HEK293 (cell line): ENCODE measurements around the gene LRRTM4.

Experiments used
- CTCF ChIA-PET: fragments of 350-600 bp; formaldehyde crosslinking; extraction: SDS; loops from one replicate; lab custom pipeline; 2021; ENCODE audit warnings: antibody characterized with exemption; lab: Yijun Ruan, JAX
- POLR2A ChIA-PET: fragments of 300-600 bp; formaldehyde crosslinking; extraction: SDS; loops from one replicate; lab custom pipeline; 2020; ENCODE audit warnings: antibody characterized with exemption, inconsistent platforms; lab: Yijun Ruan, JAX
- H3K27ac ChIP-seq: fragments of 200-500 bp; sonication (Bioruptor generic); 2 replicates; pipeline ENCODE4 v1.5.1; 2014; ENCODE audit warnings: low read depth, low read length, control low read depth, inconsistent platforms; ENCODE audit errors: extremely low read depth
- H3K36me3 ChIP-seq, 2 experiments: fragments of 200-500 bp in 1 of 2; sonication (Bioruptor generic) in 1 of 2; 1 replicate in 1 of 2; 2 replicates in 1 of 2; pipeline ENCODE4 v1.5.1; 2014 to 2017; ENCODE audit warnings: inconsistent platforms in 2 of 2, low read length in 2 of 2; ENCODE audit not compliant: control insufficient read depth in 2 of 2, insufficient read depth in 1 of 2
- H3K4me1 ChIP-seq: fragments of 200-500 bp; sonication (Bioruptor generic); 2 replicates; pipeline ENCODE4 v1.5.1; 2014; ENCODE audit warnings: mild to moderate bottlenecking, low read length, inconsistent platforms; ENCODE audit not compliant: control insufficient read depth, insufficient read depth
- H3K4me3 ChIP-seq: 2 replicates; pipeline ENCODE4 v1.5.1; 2011; ENCODE audit warnings: low read depth, mild to moderate bottlenecking, control low read depth, low read length, moderate library complexity
- H3K9me3 ChIP-seq: fragments of 200-500 bp; sonication (Bioruptor generic); 2 replicates; pipeline ENCODE4 v1.5.1; 2014; ENCODE audit warnings: low read depth, low read length, inconsistent platforms; ENCODE audit not compliant: control insufficient read depth, insufficient read depth
- KLF8 ChIP-seq: fragments of 450-650 bp; formaldehyde crosslinking; IDR thresholded peaks from 2 replicates; pipeline ENCODE4 v1.5.1; 2016; ENCODE audit warnings: missing biosample characterization, missing genetic modification characterization
- OSR2 ChIP-seq: fragments of 450-650 bp; formaldehyde crosslinking; IDR thresholded peaks from 2 replicates; pipeline ENCODE4 v1.5.1; 2016; ENCODE audit warnings: missing biosample characterization, missing genetic modification characterization
- SCRT1 ChIP-seq: fragments of 450-650 bp; formaldehyde crosslinking; IDR thresholded peaks from 2 replicates; pipeline ENCODE4 v1.5.1; 2016; ENCODE audit warnings: missing biosample characterization, missing genetic modification characterization, borderline replicate concordance
- YY1 ChIP-seq: fragments of 450-650 bp; formaldehyde crosslinking; IDR thresholded peaks from 2 replicates; pipeline ENCODE4 v1.5.1; 2018; ENCODE audit warnings: missing biosample characterization, missing genetic modification characterization
- ZEB2 ChIP-seq: fragments of 450-650 bp; formaldehyde crosslinking; IDR thresholded peaks from 2 replicates; pipeline ENCODE4 v1.5.1; 2016; ENCODE audit warnings: missing biosample characterization, missing genetic modification characterization
- ZNF121 ChIP-seq: fragments of 450-650 bp; formaldehyde crosslinking; IDR thresholded peaks from 2 replicates; pipeline ENCODE4 v1.5.1; 2016; ENCODE audit warnings: missing biosample characterization, missing genetic modification characterization
- ZNF138 ChIP-seq: fragments of 450-650 bp; formaldehyde crosslinking; IDR thresholded peaks from 2 replicates; pipeline ENCODE4 v1.5.1; 2016; ENCODE audit warnings: missing biosample characterization, missing genetic modification characterization, borderline replicate concordance
- ZNF157 ChIP-seq: fragments of 450-650 bp; formaldehyde crosslinking; IDR thresholded peaks from 2 replicates; pipeline ENCODE4 v1.5.1; 2016; ENCODE audit warnings: missing biosample characterization, missing genetic modification characterization
- ZNF16 ChIP-seq: fragments of 450-650 bp; formaldehyde crosslinking; IDR thresholded peaks from 2 replicates; pipeline ENCODE4 v1.5.1; 2016; ENCODE audit warnings: low read depth, missing biosample characterization, missing genetic modification characterization
- ZNF169 ChIP-seq: fragments of 450-650 bp; formaldehyde crosslinking; IDR thresholded peaks from 2 replicates; pipeline ENCODE4 v1.5.1; 2016; ENCODE audit warnings: missing biosample characterization, missing genetic modification characterization
- ZNF223 ChIP-seq: fragments of 450-650 bp; formaldehyde crosslinking; IDR thresholded peaks from 2 replicates; pipeline ENCODE4 v1.5.1; 2016; ENCODE audit warnings: missing biosample characterization, missing genetic modification characterization
- ZNF23 ChIP-seq: fragments of 450-650 bp; formaldehyde crosslinking; IDR thresholded peaks from 2 replicates; pipeline ENCODE4 v1.5.1; 2016; ENCODE audit warnings: missing biosample characterization, missing genetic modification characterization, borderline replicate concordance
- ZNF433 ChIP-seq: fragments of 450-650 bp; formaldehyde crosslinking; IDR thresholded peaks from 2 replicates; pipeline ENCODE4 v1.5.1; 2016; ENCODE audit warnings: missing biosample characterization, missing genetic modification characterization, low read depth
- ZNF549 ChIP-seq: fragments of 450-650 bp; IDR thresholded peaks from 2 replicates; pipeline ENCODE4 v1.5.1; 2018; ENCODE audit warnings: missing biosample characterization, missing genetic modification characterization, mild to moderate bottlenecking, inconsistent platforms, moderate library complexity
- ZNF585B ChIP-seq: fragments of 450-650 bp; formaldehyde crosslinking; IDR thresholded peaks from 2 replicates; pipeline ENCODE4 v1.5.1; 2016; ENCODE audit warnings: missing biosample characterization, missing genetic modification characterization
- ZNF623 ChIP-seq: fragments of 450-650 bp; formaldehyde crosslinking; IDR thresholded peaks from 2 replicates; pipeline ENCODE4 v1.5.1; 2016; ENCODE audit warnings: missing biosample characterization, missing genetic modification characterization
- ZNF626 ChIP-seq: fragments of 450-650 bp; sonication (Bioruptor Pico); formaldehyde crosslinking; IDR thresholded peaks from 2 replicates; pipeline ENCODE4 v1.5.1; 2018; ENCODE audit warnings: missing biosample characterization, missing genetic modification characterization, inconsistent platforms
- ZNF664 ChIP-seq: fragments of 450-650 bp; formaldehyde crosslinking; IDR thresholded peaks from 2 replicates; pipeline ENCODE4 v1.5.1; 2016; ENCODE audit warnings: missing biosample characterization, missing genetic modification characterization
- ZNF785 ChIP-seq: fragments of 450-650 bp; formaldehyde crosslinking; IDR thresholded peaks from 2 replicates; pipeline ENCODE4 v1.5.1; 2016; ENCODE audit warnings: missing biosample characterization, missing genetic modification characterization
- ZNF791 ChIP-seq: fragments of 450-650 bp; formaldehyde crosslinking; IDR thresholded peaks from 2 replicates; pipeline ENCODE4 v1.5.1; 2016; ENCODE audit warnings: missing biosample characterization, missing genetic modification characterization
- ZNF843 ChIP-seq: fragments of 450-650 bp; formaldehyde crosslinking; IDR thresholded peaks from 2 replicates; pipeline ENCODE4 v1.5.1; 2016; ENCODE audit warnings: missing biosample characterization, missing genetic modification characterization
- TF ChIP-seq, protein P1 (sequence below): fragments of 450-650 bp; formaldehyde crosslinking; IDR thresholded peaks from 2 replicates; pipeline ENCODE4 v1.5.1; 2017; ENCODE audit warnings: missing biosample characterization, missing genetic modification characterization
- TF ChIP-seq, protein P2 (sequence below): fragments of 450-650 bp; formaldehyde crosslinking; IDR thresholded peaks from 2 replicates; pipeline ENCODE4; 2016; ENCODE audit warnings: missing biosample characterization, missing genetic modification characterization
- TF ChIP-seq, protein P3 (sequence below): fragments of 450-650 bp; formaldehyde crosslinking; IDR thresholded peaks from 2 replicates; pipeline ENCODE4 v1.5.1; 2016; ENCODE audit warnings: missing biosample characterization, missing genetic modification characterization
- TF ChIP-seq, protein P4 (sequence below): fragments of 450-650 bp; formaldehyde crosslinking; IDR thresholded peaks from 2 replicates; pipeline ENCODE4 v1.5.1; 2017; ENCODE audit warnings: missing biosample characterization, missing genetic modification characterization
- TF ChIP-seq, protein P5 (sequence below): fragments of 450-650 bp; IDR thresholded peaks from 2 replicates; pipeline ENCODE4 v1.5.1; 2018; ENCODE audit warnings: missing biosample characterization, mild to moderate bottlenecking, missing genetic modification characterization
- TF ChIP-seq, protein P6 (sequence below): fragments of 450-650 bp; formaldehyde crosslinking; IDR thresholded peaks from 2 replicates; pipeline ENCODE4 v1.5.1; 2017; ENCODE audit warnings: missing biosample characterization, missing genetic modification characterization
- TF ChIP-seq, protein P7 (sequence below): IDR thresholded peaks from 2 replicates; pipeline ENCODE4 v1.6.1; 2011; ENCODE audit warnings: mild to moderate bottlenecking, low read depth, low read length, borderline replicate concordance
- TF ChIP-seq, protein P8 (sequence below): fragments of 450-650 bp; formaldehyde crosslinking; IDR thresholded peaks from 2 replicates; pipeline ENCODE4 v1.5.1; 2016; ENCODE audit warnings: missing biosample characterization, missing genetic modification characterization

Gene LRRTM4

DNA sequence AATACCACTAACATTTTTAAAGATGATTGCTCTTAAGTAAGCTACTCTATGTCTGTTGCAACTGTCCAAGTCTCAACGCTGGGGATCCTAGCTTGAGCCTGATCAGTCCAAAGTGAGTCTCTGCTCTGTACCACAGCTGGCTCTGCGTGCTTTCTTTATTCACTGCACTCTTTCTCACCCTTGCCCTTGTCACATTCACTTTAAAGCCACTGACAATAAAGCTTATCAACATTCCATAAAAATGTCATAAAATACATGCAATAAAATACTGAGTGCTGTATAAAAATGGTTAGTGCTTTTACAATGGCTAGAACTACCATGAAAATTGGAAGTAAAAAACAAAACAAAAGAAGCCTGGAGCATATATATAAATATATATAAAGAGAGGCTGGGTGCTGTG, 45.5 kb upstream of the LRRTM4 start:
- H3K9me3 ChIP-seq = no peaks in the 10 kb centered on the region
- no peaks in the 10 kb centered on the region for H3K36me3 ChIP-seq
- CTCF ChIA-PET = no interaction called here
- H3K4me3 ChIP-seq = no peak overlapping the region
- no peak overlapping the region for H3K27ac ChIP-seq
- POLR2A ChIA-PET = no interaction called here
- no peaks in the 10 kb centered on the region for H3K4me1 ChIP-seq
- TF ChIP-seq, protein P1, sequence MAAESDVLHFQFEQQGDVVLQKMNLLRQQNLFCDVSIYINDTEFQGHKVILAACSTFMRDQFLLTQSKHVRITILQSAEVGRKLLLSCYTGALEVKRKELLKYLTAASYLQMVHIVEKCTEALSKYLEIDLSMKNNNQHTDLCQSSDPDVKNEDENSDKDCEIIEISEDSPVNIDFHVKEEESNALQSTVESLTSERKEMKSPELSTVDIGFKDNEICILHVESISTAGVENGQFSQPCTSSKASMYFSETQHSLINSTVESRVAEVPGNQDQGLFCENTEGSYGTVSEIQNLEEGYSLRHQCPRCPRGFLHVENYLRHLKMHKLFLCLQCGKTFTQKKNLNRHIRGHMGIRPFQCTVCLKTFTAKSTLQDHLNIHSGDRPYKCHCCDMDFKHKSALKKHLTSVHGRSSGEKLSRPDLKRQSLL = no peak
- TF ChIP-seq ZNF157 = no peak
- no peak for TF ChIP-seq ZNF791 (tag by site-specific recombination)
- TF ChIP-seq ZNF785 = no peak
- TF ChIP-seq ZEB2 (tag by site-specific recombination) = peak; percentile 53; the same call in 1 of the 2 replicates
- no peak for TF ChIP-seq ZNF16 (tag by site-specific recombination)
- TF ChIP-seq ZNF23 (tag by site-specific recombination) = no peak
- no peak for TF ChIP-seq ZNF549 (tag by site-specific recombination)
- no peak for TF ChIP-seq ZNF121 (tag by site-specific recombination)
- no peak for TF ChIP-seq SCRT1 (tag by site-specific recombination)
- TF ChIP-seq ZNF626 (tag by site-specific recombination) = no peak
- no peak for TF ChIP-seq YY1
- TF ChIP-seq, protein P2, sequence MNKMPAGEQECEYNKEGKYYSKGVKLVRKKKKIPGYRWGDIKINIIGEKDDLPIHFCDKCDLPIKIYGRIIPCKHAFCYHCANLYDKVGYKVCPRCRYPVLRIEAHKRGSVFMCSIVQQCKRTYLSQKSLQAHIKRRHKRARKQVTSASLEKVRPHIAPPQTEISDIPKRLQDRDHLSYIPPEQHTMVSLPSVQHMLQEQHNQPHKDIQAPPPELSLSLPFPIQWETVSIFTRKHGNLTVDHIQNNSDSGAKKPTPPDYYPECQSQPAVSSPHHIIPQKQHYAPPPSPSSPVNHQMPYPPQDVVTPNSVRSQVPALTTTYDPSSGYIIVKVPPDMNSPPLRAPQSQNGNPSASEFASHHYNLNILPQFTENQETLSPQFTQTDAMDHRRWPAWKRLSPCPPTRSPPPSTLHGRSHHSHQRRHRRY (tag by site-specific recombination) = no peak
- TF ChIP-seq, protein P3, sequence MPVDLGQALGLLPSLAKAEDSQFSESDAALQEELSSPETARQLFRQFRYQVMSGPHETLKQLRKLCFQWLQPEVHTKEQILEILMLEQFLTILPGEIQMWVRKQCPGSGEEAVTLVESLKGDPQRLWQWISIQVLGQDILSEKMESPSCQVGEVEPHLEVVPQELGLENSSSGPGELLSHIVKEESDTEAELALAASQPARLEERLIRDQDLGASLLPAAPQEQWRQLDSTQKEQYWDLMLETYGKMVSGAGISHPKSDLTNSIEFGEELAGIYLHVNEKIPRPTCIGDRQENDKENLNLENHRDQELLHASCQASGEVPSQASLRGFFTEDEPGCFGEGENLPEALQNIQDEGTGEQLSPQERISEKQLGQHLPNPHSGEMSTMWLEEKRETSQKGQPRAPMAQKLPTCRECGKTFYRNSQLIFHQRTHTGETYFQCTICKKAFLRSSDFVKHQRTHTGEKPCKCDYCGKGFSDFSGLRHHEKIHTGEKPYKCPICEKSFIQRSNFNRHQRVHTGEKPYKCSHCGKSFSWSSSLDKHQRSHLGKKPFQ = peak; percentile 60; the same call in 1 of the 2 replicates
- peak; percentile 79 for TF ChIP-seq OSR2 (tag by site-specific recombination)
- TF ChIP-seq, protein P4, sequence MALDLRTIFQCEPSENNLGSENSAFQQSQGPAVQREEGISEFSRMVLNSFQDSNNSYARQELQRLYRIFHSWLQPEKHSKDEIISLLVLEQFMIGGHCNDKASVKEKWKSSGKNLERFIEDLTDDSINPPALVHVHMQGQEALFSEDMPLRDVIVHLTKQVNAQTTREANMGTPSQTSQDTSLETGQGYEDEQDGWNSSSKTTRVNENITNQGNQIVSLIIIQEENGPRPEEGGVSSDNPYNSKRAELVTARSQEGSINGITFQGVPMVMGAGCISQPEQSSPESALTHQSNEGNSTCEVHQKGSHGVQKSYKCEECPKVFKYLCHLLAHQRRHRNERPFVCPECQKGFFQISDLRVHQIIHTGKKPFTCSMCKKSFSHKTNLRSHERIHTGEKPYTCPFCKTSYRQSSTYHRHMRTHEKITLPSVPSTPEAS (tag by site-specific recombination) = no peak
- TF ChIP-seq ZNF169 (tag by site-specific recombination) = no peak
- TF ChIP-seq, protein P5, sequence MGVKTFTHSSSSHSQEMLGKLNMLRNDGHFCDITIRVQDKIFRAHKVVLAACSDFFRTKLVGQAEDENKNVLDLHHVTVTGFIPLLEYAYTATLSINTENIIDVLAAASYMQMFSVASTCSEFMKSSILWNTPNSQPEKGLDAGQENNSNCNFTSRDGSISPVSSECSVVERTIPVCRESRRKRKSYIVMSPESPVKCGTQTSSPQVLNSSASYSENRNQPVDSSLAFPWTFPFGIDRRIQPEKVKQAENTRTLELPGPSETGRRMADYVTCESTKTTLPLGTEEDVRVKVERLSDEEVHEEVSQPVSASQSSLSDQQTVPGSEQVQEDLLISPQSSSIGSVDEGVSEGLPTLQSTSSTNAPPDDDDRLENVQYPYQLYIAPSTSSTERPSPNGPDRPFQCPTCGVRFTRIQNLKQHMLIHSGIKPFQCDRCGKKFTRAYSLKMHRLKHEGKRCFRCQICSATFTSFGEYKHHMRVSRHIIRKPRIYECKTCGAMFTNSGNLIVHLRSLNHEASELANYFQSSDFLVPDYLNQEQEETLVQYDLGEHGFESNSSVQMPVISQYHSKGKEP (tag by site-specific recombination) = peak; percentile 53; the same call in 1 of the 2 replicates
- no peak for TF ChIP-seq ZNF138 (tag by site-specific recombination)
- TF ChIP-seq, protein P6, sequence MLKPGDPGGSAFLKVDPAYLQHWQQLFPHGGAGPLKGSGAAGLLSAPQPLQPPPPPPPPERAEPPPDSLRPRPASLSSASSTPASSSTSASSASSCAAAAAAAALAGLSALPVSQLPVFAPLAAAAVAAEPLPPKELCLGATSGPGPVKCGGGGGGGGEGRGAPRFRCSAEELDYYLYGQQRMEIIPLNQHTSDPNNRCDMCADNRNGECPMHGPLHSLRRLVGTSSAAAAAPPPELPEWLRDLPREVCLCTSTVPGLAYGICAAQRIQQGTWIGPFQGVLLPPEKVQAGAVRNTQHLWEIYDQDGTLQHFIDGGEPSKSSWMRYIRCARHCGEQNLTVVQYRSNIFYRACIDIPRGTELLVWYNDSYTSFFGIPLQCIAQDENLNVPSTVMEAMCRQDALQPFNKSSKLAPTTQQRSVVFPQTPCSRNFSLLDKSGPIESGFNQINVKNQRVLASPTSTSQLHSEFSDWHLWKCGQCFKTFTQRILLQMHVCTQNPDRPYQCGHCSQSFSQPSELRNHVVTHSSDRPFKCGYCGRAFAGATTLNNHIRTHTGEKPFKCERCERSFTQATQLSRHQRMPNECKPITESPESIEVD (tag by site-specific recombination) = peak; percentile 96
- TF ChIP-seq ZNF433 (tag by site-specific recombination) = no peak
- TF ChIP-seq, protein P7, sequence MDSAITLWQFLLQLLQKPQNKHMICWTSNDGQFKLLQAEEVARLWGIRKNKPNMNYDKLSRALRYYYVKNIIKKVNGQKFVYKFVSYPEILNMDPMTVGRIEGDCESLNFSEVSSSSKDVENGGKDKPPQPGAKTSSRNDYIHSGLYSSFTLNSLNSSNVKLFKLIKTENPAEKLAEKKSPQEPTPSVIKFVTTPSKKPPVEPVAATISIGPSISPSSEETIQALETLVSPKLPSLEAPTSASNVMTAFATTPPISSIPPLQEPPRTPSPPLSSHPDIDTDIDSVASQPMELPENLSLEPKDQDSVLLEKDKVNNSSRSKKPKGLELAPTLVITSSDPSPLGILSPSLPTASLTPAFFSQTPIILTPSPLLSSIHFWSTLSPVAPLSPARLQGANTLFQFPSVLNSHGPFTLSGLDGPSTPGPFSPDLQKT = no peak
- TF ChIP-seq ZNF664 (tag by site-specific recombination) = no peak
- TF ChIP-seq, protein P8, sequence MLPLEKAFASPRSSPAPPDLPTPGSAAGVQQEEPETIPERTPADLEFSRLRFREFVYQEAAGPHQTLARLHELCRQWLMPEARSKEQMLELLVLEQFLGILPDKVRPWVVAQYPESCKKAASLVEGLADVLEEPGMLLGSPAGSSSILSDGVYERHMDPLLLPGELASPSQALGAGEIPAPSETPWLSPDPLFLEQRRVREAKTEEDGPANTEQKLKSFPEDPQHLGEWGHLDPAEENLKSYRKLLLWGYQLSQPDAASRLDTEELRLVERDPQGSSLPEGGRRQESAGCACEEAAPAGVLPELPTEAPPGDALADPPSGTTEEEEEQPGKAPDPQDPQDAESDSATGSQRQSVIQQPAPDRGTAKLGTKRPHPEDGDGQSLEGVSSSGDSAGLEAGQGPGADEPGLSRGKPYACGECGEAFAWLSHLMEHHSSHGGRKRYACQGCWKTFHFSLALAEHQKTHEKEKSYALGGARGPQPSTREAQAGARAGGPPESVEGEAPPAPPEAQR (tag by site-specific recombination) = no peak
- TF ChIP-seq KLF8 (tag by site-specific recombination) = no peak
- TF ChIP-seq ZNF223 (tag by site-specific recombination) = no peak
- TF ChIP-seq ZNF843 (tag by site-specific recombination) = peak; percentile 93
- no peak for TF ChIP-seq ZNF585B (tag by site-specific recombination)
- TF ChIP-seq ZNF623 (tag by site-specific recombination) = no peak
